ENCODE data around the gene ASRGL1.
"Not testable (repeated sequence)": the region's sequence is repeated elsewhere in the genome, so short reads cannot be mapped to it uniquely, and the experiment has no call there.

ASRGL1 gene

GRCh38 chr11:62352355-62353336 is 15.4 kb downstream of the ASRGL1 start:
- no peak for DNase-seq (ENCODE audit: low spot score)

GRCh38 chr11:62353841-62354240 is 16.6 kb downstream of the ASRGL1 start:
- DNase-seq (ENCODE audit: low spot score): no peak

DNA sequence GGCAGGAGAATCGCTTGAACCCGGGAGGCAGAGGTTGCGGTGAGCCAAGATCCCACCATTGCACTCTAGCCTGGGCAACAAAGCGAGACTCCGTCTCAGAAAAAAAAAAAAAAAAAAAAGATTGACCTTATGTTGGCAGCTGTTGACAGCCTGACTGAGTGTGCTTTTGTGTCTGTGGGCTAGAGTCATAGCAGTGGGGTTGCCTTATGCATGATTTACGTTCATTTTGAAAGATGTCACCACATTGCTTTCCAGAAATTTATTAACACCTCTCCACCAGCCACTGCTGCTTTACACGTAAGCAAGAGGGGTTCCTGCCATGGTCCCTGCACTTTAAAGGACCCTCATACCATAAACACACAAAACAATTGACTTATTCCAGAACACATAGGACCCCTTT is 21.0 kb downstream of the ASRGL1 start:
- no peak for DNase-seq (ENCODE audit: low spot score)

- no peak for DNase-seq (ENCODE audit: low spot score)
Observed at GRCh38 chr11:62359475-62359874, 22.2 kb downstream of the ASRGL1 start.

DNA sequence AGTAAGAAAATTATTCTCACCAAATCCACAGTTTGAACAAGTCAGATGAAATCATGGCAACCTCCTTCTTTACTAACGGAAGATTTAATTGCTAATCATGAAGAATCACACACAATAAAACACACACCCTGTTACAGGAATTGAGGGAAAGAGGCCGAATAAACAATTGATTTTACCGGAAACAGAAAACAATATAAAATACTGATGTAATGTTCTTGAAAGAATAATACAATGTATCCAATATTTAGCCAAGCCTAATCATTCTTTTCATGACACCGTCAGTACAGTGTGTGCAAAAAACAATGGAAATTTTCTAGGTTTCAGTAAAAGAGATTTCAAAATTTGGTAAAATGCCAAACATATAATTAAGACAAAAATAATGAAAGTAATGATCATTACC is 23.4 kb downstream of the ASRGL1 start:
- no peak for DNase-seq (ENCODE audit: low spot score)

DNA sequence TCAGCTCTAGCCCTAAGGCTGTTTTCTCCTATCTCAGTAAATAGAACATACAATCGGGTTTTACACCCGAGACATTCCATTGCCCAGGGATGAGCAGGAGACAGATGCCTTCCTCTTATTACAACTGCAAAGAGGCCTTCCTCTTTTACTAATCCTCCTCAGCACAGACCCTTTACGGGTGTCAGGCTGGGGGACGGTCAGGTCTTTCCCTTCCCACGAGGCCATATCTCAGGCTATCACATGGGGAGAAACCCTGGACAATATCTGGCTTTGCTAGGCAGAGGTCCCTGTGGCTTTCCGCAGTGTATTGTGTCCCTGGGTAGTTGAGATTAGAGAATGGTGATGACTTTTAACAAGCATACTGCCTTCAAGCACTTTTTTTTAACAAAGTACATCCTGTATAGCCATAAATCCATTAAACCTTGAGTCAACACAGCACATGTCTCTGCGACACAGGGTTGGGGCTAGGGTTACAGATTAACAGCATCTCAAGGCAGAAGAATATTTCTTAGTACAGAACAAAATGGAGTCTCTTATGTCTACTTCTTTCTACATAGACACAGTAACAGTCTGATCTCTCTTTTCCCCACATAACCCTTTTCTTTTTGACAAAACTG is 31.7 kb downstream of the ASRGL1 start:
- DNase-seq (ENCODE audit: low spot score): not testable (repeated sequence)

GRCh38 chr11:62370743-62371440 is 33.6 kb downstream of the ASRGL1 start:
- no peak for DNase-seq (ENCODE audit: low spot score)

DNA sequence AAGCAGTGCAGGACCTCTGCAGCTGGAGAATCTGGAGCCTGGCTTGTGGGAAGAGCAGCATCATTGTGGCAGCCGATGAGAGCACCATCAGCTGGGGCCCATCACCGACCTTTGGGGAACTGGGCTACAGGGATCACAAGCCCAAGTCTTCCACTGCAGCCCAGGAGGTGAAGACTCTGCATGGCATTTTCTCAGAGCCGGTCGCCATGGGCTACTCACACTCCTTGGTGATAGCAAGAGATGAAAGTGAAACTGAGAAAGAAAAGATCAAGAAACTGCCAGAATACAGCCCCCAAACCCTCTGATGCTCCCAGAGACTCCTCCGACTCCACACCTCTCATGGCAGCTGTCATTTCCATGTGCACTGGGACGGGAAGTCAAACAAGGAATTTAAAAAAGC is 35.6 kb downstream of the ASRGL1 start:
- DNase-seq (ENCODE audit: low spot score): no peak

- DNase-seq (ENCODE audit: low spot score): no peak
Observed at GRCh38 chr11:62373464-62374119, 36.3 kb downstream of the ASRGL1 start.

DNA sequence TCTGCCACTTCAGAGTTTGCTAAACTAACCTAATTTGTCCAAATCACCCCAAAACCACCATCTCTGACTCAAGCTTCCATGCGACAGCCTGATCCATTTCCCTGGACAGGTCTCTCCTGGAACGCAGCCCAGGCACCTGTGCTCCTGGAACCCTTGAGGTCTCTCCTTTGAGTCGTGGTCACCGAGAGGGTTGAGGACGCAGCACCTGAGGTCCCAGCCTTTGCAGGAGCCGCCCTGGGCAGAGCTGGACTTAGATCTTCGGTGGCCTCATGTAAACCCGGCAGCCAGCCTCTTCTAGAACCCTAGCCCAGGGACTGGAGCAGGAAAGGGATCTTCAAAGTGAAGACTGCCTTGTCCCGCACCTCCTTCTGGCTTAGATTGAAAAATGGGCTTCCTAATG is 37.6 kb downstream of the ASRGL1 start:
- DNase-seq (ENCODE audit: low spot score): no peak

DNA sequence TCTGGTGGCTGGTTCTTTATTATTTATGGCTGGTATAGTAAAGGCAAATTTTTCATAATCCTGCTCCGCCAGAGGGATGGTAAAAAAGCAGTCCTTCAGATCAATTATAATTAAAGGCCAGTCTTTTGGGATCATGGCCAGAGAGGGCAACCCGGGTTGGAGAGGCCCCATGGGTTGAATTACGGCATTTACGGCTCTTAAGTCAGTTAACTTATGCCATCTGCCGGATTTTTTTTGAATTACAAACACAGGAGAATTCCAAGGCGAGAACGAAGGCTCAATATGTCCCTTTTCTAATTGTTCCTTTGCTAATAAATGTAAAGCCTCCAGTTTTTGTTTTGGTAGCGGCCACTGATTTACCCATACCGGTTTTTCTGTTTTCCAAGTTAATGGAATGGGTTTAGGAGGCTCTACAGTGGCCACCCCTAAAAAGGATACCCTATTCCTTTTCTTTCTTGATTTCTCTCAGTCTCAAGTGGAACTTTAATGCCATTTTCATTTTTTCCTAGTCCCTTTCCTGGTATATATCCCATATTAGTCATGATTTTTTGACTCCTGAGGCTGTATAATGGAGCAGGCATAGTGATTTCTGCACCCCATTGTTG is 41.3 kb downstream of the ASRGL1 start:
- peak; percentile 78 for DNase-seq (ENCODE audit: low spot score)

DNA sequence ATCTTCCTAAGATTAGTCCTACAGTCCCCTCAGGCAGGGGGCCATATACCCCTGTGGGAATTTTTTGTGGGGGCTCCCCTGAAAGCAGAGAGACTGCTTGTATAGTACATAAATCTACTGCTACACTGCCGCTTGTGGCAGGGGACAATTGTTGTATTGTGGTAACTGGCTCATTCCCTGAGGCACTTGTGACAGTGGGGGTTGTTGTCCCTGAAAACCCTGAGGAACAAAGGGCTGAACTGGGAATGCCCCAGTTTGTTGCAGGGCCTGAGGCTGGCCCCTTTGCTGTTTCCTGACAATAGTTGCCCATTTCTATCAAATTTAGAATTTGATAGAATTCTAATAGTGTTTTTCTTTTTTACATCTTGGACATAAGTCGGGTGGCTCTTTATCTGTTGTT is 42.3 kb downstream of the ASRGL1 start:
- DNase-seq (ENCODE audit: low spot score): not testable (repeated sequence)

DNA sequence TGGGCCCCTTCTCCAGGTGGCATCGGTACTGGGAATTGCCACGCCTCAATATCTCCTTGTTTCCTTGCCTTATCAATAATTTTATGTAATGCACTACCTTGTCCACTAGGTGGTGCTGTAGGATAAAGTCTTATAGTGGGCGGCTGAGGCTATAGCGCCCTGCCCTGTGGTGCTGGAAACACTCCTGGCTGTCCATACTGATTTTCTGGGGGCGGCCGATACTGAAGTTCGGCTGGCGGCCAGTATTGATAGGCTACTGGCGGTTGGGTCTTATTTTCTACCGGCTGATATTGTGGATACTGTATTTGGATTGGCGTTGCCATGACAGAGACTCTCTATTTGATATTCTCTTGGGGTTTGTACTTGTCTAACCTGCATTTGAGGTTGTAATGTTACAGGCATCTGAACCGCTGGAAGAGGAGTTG is 43.6 kb downstream of the ASRGL1 start:
- DNase-seq (ENCODE audit: low spot score): peak; percentile 83

DNA sequence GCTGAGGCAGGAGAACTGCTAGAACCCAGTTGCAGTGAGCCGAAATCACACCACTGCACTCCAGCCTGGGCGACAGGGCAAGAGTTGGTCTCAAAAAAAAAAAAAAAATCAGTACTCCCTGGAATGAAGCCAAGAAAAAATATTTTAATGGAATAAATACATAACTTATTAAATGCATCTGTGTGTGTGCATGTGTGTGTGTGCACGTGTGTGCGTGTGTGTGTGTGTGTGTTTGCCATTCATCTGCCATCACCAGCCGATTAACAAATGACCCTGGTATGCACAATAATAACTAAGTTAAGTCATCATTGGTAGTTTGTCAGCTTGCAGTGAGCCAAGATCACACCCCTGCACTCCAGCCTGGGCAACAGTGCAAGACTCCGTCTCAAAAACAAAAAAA is 46.6 kb downstream of the ASRGL1 start:
- DNase-seq (ENCODE audit: low spot score): no peak

DNA sequence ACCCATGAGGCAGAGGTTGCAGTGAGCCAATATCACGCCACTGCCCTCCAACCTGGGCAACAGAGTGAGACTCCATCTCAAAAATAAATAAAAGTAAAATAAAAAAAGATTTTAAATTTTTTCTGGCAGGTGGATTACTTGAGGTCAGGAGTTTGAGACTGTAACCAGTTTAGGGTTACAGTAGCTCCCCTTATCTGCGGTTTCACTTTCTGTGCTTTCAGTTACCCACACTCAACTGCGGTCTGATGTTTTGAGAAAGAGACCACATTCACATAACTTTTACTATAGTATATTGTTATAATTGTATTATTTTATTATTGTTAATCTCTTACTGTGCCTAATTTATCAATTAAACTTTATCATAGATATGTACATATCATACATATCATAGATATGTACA is 48.8 kb downstream of the ASRGL1 start:
- not testable (repeated sequence) for DNase-seq (ENCODE audit: low spot score)

GRCh38 chr11:62387381-62387780 is 50.1 kb downstream of the ASRGL1 start:
- no peak for DNase-seq (ENCODE audit: low spot score)

DNA sequence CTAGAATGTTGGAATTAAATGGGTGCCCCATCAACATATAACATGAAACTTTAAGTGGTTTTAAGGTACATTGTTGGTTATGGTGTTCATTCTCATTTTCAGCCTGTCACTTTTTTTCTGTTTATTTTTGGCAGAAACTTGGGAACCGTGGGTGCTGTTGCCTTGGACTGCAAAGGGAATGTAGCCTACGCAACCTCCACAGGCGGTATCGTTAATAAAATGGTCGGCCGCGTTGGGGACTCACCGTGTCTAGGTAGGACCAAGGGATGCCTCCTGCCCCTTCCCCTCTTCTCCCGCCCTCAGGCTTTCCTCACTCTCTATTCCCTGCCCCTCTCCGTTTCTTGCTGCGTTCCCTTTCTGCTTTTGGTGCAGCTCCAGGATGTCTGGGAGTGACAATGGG is 51.8 kb downstream of the ASRGL1 start:
- no peak for DNase-seq (ENCODE audit: low spot score)

GRCh38 chr11:62390237-62390636 is 53.0 kb downstream of the ASRGL1 start:
- DNase-seq (ENCODE audit: low spot score): no peak

- DNase-seq (ENCODE audit: low spot score): no peak
Observed at GRCh38 chr11:62390722-62391121, 53.5 kb downstream of the ASRGL1 start.

- no peak for DNase-seq (ENCODE audit: low spot score)
Observed at GRCh38 chr11:62391642-62392425, 54.6 kb downstream of the ASRGL1 start.

- DNase-seq (ENCODE audit: low spot score): no peak
Observed at GRCh38 chr11:62392506-62392905, 55.3 kb downstream of the ASRGL1 start.

Measured in cerebellar cortex (tissue), 1 donor.